COLO829 (cell line): ENCODE data around the gene LGR6.
"Not testable (repeated sequence)": the region's sequence is repeated elsewhere in the genome, so short reads cannot be mapped to it uniquely, and the experiment has no call there.

Experiments
- DNase-seq: peaks from one replicate; pipeline ENCODE4 v3.0.0; 2012; ENCODE audit warnings: low spot score

The LGR6 gene

GRCh38 chr1:202329891-202330290 lies 136.3 kb downstream of the LGR6 start:
- no peak for DNase-seq

- no peak for DNase-seq
These were observed 140.3 kb downstream of the LGR6 start for GRCh38 chr1:202333861-202334260.

GRCh38 chr1:202343652-202344349 lies 150.2 kb downstream of the LGR6 start:
- DNase-seq, result no peak

GRCh38 chr1:202348005-202348508 lies 154.5 kb downstream of the LGR6 start:
- DNase-seq, result no peak

GRCh38 chr1:202348509-202349205 lies 155.1 kb downstream of the LGR6 start, which contains the start of gene PPP1R12B:
Gene PPP1R12B (plus strand): TSS chr1:202348699. CDS start chr1:202348852, 153 bp downstream.
- peak; percentile 90 for DNase-seq

GRCh38 chr1:202349206-202349928 lies 155.8 kb downstream of the LGR6 start:
- DNase-seq, result no peak

GRCh38 chr1:202351725-202352124 lies 158.1 kb downstream of the LGR6 start:
- no peak for DNase-seq

GRCh38 chr1:202352583-202353197 lies 159.1 kb downstream of the LGR6 start:
- not testable (repeated sequence) for DNase-seq

GRCh38 chr1:202355944-202356553 lies 162.4 kb downstream of the LGR6 start:
- DNase-seq, result no peak

- DNase-seq, result no peak
These were observed 163.9 kb downstream of the LGR6 start for GRCh38 chr1:202357506-202357905.

GRCh38 chr1:202361224-202361623 lies 167.6 kb downstream of the LGR6 start:
- DNase-seq, result no peak

GRCh38 chr1:202361701-202362100 lies 168.1 kb downstream of the LGR6 start:
- no peak for DNase-seq

- no peak for DNase-seq
These were observed 168.6 kb downstream of the LGR6 start for GRCh38 chr1:202362212-202362611.

GRCh38 chr1:202365092-202365815 lies 171.7 kb downstream of the LGR6 start:
- DNase-seq, result no peak

- DNase-seq, result no peak
These were observed 173.7 kb downstream of the LGR6 start for GRCh38 chr1:202367271-202367670.
